ENCODE measurements around the gene FBXO9.

DNA sequence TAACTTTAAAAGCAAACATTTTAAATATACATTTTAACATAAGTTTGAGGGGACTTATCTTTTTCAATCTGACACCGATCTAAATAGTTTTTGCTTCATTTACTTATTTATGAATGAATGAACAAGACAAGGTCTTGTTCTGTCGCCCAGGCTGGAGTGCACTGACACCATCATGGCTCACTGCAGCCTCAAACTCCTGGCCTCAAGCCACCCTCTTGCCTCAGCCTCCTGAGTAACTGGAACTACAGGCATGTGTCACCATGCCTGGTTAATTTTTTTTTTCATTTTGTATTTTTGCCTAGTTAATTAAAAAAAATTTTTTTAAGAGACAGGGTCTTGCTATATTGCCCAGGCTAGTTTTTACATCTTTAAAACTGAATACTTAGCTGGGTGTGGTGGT, 25.4 kb downstream of the FBXO9 start:
- TF ChIP-seq, protein P1, sequence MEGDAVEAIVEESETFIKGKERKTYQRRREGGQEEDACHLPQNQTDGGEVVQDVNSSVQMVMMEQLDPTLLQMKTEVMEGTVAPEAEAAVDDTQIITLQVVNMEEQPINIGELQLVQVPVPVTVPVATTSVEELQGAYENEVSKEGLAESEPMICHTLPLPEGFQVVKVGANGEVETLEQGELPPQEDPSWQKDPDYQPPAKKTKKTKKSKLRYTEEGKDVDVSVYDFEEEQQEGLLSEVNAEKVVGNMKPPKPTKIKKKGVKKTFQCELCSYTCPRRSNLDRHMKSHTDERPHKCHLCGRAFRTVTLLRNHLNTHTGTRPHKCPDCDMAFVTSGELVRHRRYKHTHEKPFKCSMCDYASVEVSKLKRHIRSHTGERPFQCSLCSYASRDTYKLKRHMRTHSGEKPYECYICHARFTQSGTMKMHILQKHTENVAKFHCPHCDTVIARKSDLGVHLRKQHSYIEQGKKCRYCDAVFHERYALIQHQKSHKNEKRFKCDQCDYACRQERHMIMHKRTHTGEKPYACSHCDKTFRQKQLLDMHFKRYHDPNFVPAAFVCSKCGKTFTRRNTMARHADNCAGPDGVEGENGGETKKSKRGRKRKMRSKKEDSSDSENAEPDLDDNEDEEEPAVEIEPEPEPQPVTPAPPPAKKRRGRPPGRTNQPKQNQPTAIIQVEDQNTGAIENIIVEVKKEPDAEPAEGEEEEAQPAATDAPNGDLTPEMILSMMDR (IDR thresholded peaks at IDR 0.05; ENCODE audit: low read depth, low read length, missing input control): no peak
- TF ChIP-seq, protein P2, sequence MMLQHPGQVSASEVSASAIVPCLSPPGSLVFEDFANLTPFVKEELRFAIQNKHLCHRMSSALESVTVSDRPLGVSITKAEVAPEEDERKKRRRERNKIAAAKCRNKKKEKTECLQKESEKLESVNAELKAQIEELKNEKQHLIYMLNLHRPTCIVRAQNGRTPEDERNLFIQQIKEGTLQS (IDR thresholded peaks at IDR 0.05): no peak
- TF ChIP-seq, protein P3, sequence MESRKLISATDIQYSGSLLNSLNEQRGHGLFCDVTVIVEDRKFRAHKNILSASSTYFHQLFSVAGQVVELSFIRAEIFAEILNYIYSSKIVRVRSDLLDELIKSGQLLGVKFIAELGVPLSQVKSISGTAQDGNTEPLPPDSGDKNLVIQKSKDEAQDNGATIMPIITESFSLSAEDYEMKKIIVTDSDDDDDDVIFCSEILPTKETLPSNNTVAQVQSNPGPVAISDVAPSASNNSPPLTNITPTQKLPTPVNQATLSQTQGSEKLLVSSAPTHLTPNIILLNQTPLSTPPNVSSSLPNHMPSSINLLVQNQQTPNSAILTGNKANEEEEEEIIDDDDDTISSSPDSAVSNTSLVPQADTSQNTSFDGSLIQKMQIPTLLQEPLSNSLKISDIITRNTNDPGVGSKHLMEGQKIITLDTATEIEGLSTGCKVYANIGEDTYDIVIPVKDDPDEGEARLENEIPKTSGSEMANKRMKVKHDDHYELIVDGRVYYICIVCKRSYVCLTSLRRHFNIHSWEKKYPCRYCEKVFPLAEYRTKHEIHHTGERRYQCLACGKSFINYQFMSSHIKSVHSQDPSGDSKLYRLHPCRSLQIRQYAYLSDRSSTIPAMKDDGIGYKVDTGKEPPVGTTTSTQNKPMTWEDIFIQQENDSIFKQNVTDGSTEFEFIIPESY (IDR thresholded peaks at IDR 0.05): no peak
- TF ChIP-seq TAF1 (conservative IDR thresholded peaks at IDR 0.05) (no peak), RXRA (IDR thresholded peaks at IDR 0.05) (no peak), HNF4G (IDR thresholded peaks at IDR 0.05) (no peak), YY1 (IDR thresholded peaks at IDR 0.05) (no peak), JUND (IDR thresholded peaks at IDR 0.05) (no peak)
- TF ChIP-seq, protein P4, sequence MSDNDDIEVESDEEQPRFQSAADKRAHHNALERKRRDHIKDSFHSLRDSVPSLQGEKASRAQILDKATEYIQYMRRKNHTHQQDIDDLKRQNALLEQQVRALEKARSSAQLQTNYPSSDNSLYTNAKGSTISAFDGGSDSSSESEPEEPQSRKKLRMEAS (IDR thresholded peaks at IDR 0.05): no peak
